Endothelial cell of umbilical vein (primary cell): ENCODE measurements around the gene DVL1. TPM values are rescaled to one million over a fixed set of nuclear protein-coding genes. Genes with fewer than 3 reads are reported as not detected.

Experiments used
- BruUV-seq: library from RNA; stranded (reverse); fragments of 400-500 nt; replicated peaks from 2 replicates; lab custom pipeline; 2021; lab: Mats Ljungman, UMichigan
- CTCF ChIA-PET: fragments of 300-600, 350-600 bp; sonication (Branson Sonifier 250); formaldehyde crosslinking; loops from one replicate; lab custom pipeline; 2021; ENCODE audit warnings: antibody characterized with exemption, inconsistent platforms; lab: Charles Lee
- POLR2A ChIA-PET: fragments of 300-600, 350-600 bp; sonication (Branson Sonifier 250); formaldehyde crosslinking; loops from one replicate; lab custom pipeline; 2021; ENCODE audit warnings: antibody characterized with exemption, inconsistent platforms; lab: Charles Lee
- DNase-seq: peaks from one replicate; pipeline ENCODE4 v3.0.0-alpha.2; 2011; ENCODE audit warnings: low read depth, low spot score
- FAIRE-seq: peaks from 2 replicates; lab custom pipeline; 2011; peaks lifted over from hg19 to GRCh38; lab: Jason Lieb, UNC
- H2AFZ ChIP-seq: 2 replicates; pipeline ENCODE4 v1.6.0; 2012; ENCODE audit warnings: low read depth, low read length, control low read depth, inconsistent platforms
- H3K27ac ChIP-seq: 2 replicates; pipeline ENCODE4 v1.5.1; 2011; ENCODE audit warnings: low read depth, mild to moderate bottlenecking, control low read depth, low read length, moderate library complexity; ENCODE audit not compliant: insufficient read depth
- H3K27me3 ChIP-seq, 2 experiments: 2 replicates each; pipeline versions ENCODE4 v1.6.0 to v1.6.1; 2011; ENCODE audit warnings: low read length in 2 of 2, mixed read lengths in 1 of 2; ENCODE audit not compliant: control insufficient read depth in 2 of 2, insufficient read depth in 2 of 2
- H3K36me3 ChIP-seq, 2 experiments: 2 replicates in 1 of 2; 3 replicates in 1 of 2; pipeline ENCODE4 v1.5.1; 2011; ENCODE audit warnings: low read length in 2 of 2, mild to moderate bottlenecking in 1 of 2, moderate library complexity in 1 of 2; ENCODE audit not compliant: control insufficient read depth in 2 of 2, insufficient read depth in 2 of 2; ENCODE audit errors: extremely low read depth in 1 of 2
- H3K4me1 ChIP-seq: 3 replicates; pipeline ENCODE4 v1.5.1; 2011; ENCODE audit warnings: mild to moderate bottlenecking, low read length; ENCODE audit not compliant: control insufficient read depth, insufficient read depth; ENCODE audit errors: extremely low read depth
- H3K4me2 ChIP-seq: 2 replicates; pipeline ENCODE4 v1.6.1; 2011; ENCODE audit warnings: low read length, control low read depth, mixed read lengths; ENCODE audit not compliant: insufficient read depth
- H3K4me3 ChIP-seq, 3 experiments: fragments of 200-600 bp in 1 of 3; sonication (generic), shearing (Covaris generic) in 1 of 3; replicated peaks in 1 of 3; 2 replicates each; pipeline ENCODE4 v1.5.1; 2011 to 2016; ENCODE audit warnings: control low read depth in 3 of 3, low read length in 3 of 3, mild to moderate bottlenecking in 2 of 3, inconsistent platforms in 1 of 3, low read depth in 1 of 3, moderate library complexity in 1 of 3; ENCODE audit not compliant: insufficient read depth in 1 of 3
- H3K79me2 ChIP-seq: 2 replicates; pipeline ENCODE4 v1.6.0; 2012; ENCODE audit warnings: low read length, inconsistent platforms; ENCODE audit not compliant: control insufficient read depth, insufficient read depth
- H3K9ac ChIP-seq: replicated peaks from 2 replicates; pipeline ENCODE3; 2011; ENCODE audit warnings: low read length, control low read depth; ENCODE audit not compliant: insufficient read depth; ENCODE audit errors: extremely low read depth
- H3K9me1 ChIP-seq: replicated peaks from 3 replicates; pipeline ENCODE4 v1.6.0; 2011; ENCODE audit warnings: mild to moderate bottlenecking, low read length; ENCODE audit not compliant: control insufficient read depth, insufficient read depth; ENCODE audit errors: extremely low read depth
- H3K9me3 ChIP-seq: replicated peaks from 2 replicates; pipeline ENCODE4 v1.5.1; 2012; ENCODE audit warnings: low read length, inconsistent platforms; ENCODE audit not compliant: control insufficient read depth, insufficient read depth
- H4K20me1 ChIP-seq: replicated peaks from 2 replicates; pipeline ENCODE3; 2011; ENCODE audit warnings: mild to moderate bottlenecking, low read length; ENCODE audit not compliant: control insufficient read depth, insufficient read depth; ENCODE audit errors: extremely low read depth
- CTCF ChIP-seq, 2 donors: IDR thresholded peaks; 1 replicate in 1 of 2; 2 replicates in 1 of 2; pipeline ENCODE4 v1.5.1; 2011; ENCODE audit warnings: low read length in 2 of 2, mild to moderate bottlenecking in 2 of 2, moderate library complexity in 2 of 2, control low read depth in 1 of 2, inconsistent platforms in 1 of 2, low read depth in 1 of 2; ENCODE audit not compliant: insufficient read depth in 1 of 2; ENCODE audit errors: extremely low read depth in 1 of 2
- EZH2 ChIP-seq: IDR thresholded peaks from 2 replicates; pipeline ENCODE4 v1.6.1; 2012; ENCODE audit warnings: borderline replicate concordance, low read depth, mild to moderate bottlenecking, moderate library complexity, low read length, inconsistent platforms; ENCODE audit not compliant: severe bottlenecking
- FOS ChIP-seq: IDR thresholded peaks from 2 replicates; pipeline ENCODE4 v1.6.1; 2011; ENCODE audit warnings: mild to moderate bottlenecking, low read length, moderate library complexity, borderline replicate concordance; ENCODE audit not compliant: insufficient read depth
- GATA2 ChIP-seq: IDR thresholded peaks from 2 replicates; pipeline ENCODE4 v1.7.0; 2011; ENCODE audit warnings: low read depth, mild to moderate bottlenecking, moderate library complexity, mixed read lengths, low read length; ENCODE audit not compliant: insufficient read length, insufficient read depth
- JUN ChIP-seq: IDR thresholded peaks from 2 replicates; pipeline ENCODE4 v1.6.1; 2011; ENCODE audit warnings: borderline replicate concordance, low read depth; ENCODE audit not compliant: insufficient read length, insufficient read depth
- MAX ChIP-seq: IDR thresholded peaks from 2 replicates; pipeline ENCODE4 v1.6.1; 2011; ENCODE audit not compliant: insufficient read depth, insufficient read length
- MYC ChIP-seq: IDR thresholded peaks from one replicate; pipeline ENCODE4 v1.6.1; 2011; ENCODE audit warnings: mild to moderate bottlenecking, low read depth, low read length
- POLR2A ChIP-seq: IDR thresholded peaks from 2 replicates; pipeline ENCODE4 v1.6.1; 2012; ENCODE audit warnings: low read depth, mild to moderate bottlenecking, control low read depth, low read length
- POLR2AphosphoS5 ChIP-seq: IDR thresholded peaks from 2 replicates; pipeline ENCODE4 v1.6.1; 2012; ENCODE audit warnings: low read depth, mild to moderate bottlenecking, control low read depth, low read length, moderate library complexity; ENCODE audit not compliant: insufficient read depth
- dilution Hi-C: fragments of 300-500 bp; cut with MboI; formaldehyde crosslinking; loops from one replicate; pipeline ENCODE4 v1.15.0; 2019; ENCODE audit warnings: low sequenced_read_pairs; ENCODE audit not compliant: extremely low pct_ligation_motif_present
- intact Hi-C: fragments of 100-400 bp; cut with micrococcal nuclease; formaldehyde crosslinking; loops from one replicate; pipeline ENCODE4 v1.10.0; 2022
- polyA plus RNA-seq, 4 experiments: library from polyadenylated mRNA; depleted of rRNA in 3 of 4; stranded (reverse) in 3 of 4; unstranded in 1 of 4; fragments of >200 nt; gene quantifications; 2 replicates each; pipeline versions ENCODE4 v1.2.1 to v1.2.3, GENCODE V29; 2011 to 2012; ENCODE audit warnings: missing spikeins in 1 of 4
- total RNA-seq: library from RNA; stranded (reverse); gene quantifications from 2 replicates; pipeline ENCODE4 v1.2.3, GENCODE V29; 2021

Gene DVL1
- total and polyA plus RNA-seq, 2 donors (not counting 3 experiments of a cell fraction or from before 2014, with no cell fraction given), result 26.8 to 36.5 TPM

GRCh38 chr1:1310476-1311053 lies 38.7 kb downstream of the DVL1 start:
- dilution Hi-C loops, result no loop called here
- DNase-seq, result no peak
- H3K27me3 ChIP-seq, result no peaks in the 10 kb centered on the region

More at GRCh38 chr1:1310476-1311053, 38.7 kb downstream of the DVL1 start:
- BruUV-seq, result no TSS peak
- ChIA-PET CTCF (no interaction called here), POLR2A (no interaction called here)
- peaks cover 1% of the 10 kb centered on the region for H3K79me2 ChIP-seq
- H3K4me2 ChIP-seq, result no peak overlapping the region
- no peak overlapping the region for H2AFZ ChIP-seq
- H3K9ac ChIP-seq, result no peak overlapping the region
- H3K36me3 ChIP-seq, result peaks cover 0 to 41% of the 10 kb centered on the region in 2 experiments
- H3K9me1 ChIP-seq, result no peaks in the 10 kb centered on the region
- H3K9me3 ChIP-seq, result no peaks in the 10 kb centered on the region
- no peak overlapping the region for H3K4me3 ChIP-seq
- H4K20me1 ChIP-seq, result no peaks in the 10 kb centered on the region
- no peak overlapping the region for H3K27ac ChIP-seq
- intact Hi-C loops, result no loop called here
- TF ChIP-seq MAX (no peak), JUN (no peak), POLR2A (no peak), MYC (no peak), GATA2 (no peak), FOS (no peak), CTCF (IDR thresholded peaks at IDR 0.05; ENCODE audit: extremely low read depth in 1 of 2, insufficient read depth in 1 of 2, low read depth in 1 of 2, low read length in 2 of 2) (no peak), EZH2 (no peak), POLR2AphosphoS5 (no peak)
- no peak for FAIRE-seq
- peaks cover 13% of the 10 kb centered on the region for H3K4me1 ChIP-seq
